ENCODE data around the gene COG6.
A peak's percentile ranks its signal among the peaks of the same experiment; 100 is the strongest.

The COG6 gene

DNA sequence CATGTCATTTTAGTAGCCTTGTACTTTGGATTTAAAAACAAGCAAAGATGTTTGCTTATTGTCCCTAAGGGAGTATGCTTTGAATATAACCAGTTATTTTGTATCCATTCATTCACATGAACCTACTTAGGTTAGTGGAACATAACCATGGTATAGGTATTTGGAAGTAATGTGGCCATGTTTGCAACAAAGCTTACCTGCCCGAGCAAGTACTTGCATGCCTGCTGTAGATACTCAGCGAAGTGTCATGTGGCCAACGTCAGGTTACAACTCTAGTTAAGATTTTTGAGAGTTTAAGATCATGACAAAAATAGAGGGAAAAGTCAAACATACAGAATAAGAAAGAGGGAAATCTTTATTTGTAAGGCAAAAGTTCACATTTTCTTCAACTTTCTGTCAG lies 57.2 kb downstream of the COG6 start:
- ChIA-PET POLR2A (ENCODE audit: low non-redundant PET) (interaction anchor here (0.6 kb wide), 1 partner anchor 42 kb away, joined by 5 read pairs; no protein-coding TSS in a partner anchor), CTCF (no interaction called here)
- H3K27ac ChIP-seq = no peak overlapping the region
- TF ChIP-seq, protein P1, sequence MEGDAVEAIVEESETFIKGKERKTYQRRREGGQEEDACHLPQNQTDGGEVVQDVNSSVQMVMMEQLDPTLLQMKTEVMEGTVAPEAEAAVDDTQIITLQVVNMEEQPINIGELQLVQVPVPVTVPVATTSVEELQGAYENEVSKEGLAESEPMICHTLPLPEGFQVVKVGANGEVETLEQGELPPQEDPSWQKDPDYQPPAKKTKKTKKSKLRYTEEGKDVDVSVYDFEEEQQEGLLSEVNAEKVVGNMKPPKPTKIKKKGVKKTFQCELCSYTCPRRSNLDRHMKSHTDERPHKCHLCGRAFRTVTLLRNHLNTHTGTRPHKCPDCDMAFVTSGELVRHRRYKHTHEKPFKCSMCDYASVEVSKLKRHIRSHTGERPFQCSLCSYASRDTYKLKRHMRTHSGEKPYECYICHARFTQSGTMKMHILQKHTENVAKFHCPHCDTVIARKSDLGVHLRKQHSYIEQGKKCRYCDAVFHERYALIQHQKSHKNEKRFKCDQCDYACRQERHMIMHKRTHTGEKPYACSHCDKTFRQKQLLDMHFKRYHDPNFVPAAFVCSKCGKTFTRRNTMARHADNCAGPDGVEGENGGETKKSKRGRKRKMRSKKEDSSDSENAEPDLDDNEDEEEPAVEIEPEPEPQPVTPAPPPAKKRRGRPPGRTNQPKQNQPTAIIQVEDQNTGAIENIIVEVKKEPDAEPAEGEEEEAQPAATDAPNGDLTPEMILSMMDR (conservative IDR thresholded peaks at IDR 0.05; ENCODE audit: low read depth) = no peak
- DNase-seq (ENCODE audit: low spot score) = peak; percentile 64

DNA sequence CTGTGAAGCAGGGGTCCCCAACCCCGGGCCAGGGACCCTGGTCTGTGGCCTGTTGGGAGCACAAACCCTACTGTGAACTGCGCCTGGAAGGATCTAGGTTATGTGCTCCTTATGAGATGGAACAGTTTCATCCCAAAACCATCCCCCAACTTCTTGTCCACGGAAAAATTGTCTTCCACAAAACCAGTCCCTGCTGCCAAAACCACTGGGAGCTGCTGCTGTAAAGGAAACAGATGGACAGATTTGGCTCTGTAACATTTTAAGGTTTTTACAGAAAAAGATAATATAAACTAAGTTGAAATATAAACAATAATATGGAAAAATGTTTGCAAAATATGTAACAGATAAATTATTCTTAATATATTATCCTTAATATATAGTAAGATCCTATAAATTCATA lies 73.7 kb downstream of the COG6 start:
- CTCF ChIA-PET = interaction anchor here (0.6 kb wide), 1 partner anchor 1096 kb away, joined by 7 read pairs; no protein-coding TSS in a partner anchor
- TF ChIP-seq, protein P1 (conservative IDR thresholded peaks at IDR 0.05; ENCODE audit: low read depth) = no peak
- POLR2A ChIA-PET (ENCODE audit: low non-redundant PET) = no interaction called here
- no peak overlapping the region for H3K27ac ChIP-seq
- DNase-seq (ENCODE audit: low spot score) = no peak

DNA sequence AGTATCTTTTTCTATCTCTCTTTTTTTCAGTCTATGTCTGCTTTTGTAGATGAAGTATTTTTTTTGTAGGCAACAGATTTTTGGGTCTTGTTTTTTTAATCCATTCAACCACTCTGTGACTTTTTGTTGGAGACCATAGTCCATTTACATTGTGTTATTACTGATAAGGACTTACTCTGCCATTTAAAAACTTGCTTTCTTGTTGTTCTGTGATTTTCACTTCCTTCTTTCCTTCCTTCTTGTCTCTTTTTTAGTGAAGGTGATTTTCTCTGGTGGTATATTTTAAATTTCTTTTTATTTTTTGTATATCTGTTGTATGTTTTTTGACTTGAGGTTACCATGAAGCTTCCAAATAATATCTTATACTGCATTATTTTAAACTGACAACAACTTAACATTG lies 79.5 kb downstream of the COG6 start:
- TF ChIP-seq, protein P1 (conservative IDR thresholded peaks at IDR 0.05; ENCODE audit: low read depth) = no peak
- POLR2A ChIA-PET (ENCODE audit: low non-redundant PET) = no interaction called here
- no peak overlapping the region for H3K27ac ChIP-seq
- CTCF ChIA-PET = interaction anchor here (0.7 to 0.8 kb wide), 2 partner anchors 9 to 769 kb away, joined by 3 to 4 read pairs; no protein-coding TSS in a partner anchor
- no peak for DNase-seq (ENCODE audit: low spot score)

DNA sequence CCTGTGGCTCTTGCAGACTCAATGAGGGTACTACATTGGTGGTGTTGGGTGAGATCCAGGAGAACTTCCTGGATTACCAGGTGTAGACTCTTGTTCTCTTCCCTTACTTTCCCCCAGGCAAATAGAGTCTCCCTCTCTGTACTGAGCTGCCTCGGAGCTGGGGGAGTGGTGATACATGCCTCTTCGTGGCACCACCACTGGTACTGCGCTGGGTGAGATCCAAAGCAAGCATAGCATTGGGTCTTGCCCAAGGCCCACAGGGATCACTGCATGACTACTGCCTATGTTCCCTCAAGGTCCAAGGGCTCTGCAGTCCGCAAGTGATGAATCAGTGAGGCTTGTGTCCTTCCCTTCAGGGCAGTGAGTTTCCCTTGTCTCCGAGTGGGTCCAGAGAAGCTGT lies 81.6 kb downstream of the COG6 start:
- DNase-seq (ENCODE audit: low spot score) = no peak
- ChIA-PET POLR2A (ENCODE audit: low non-redundant PET) (no interaction called here), CTCF (no interaction called here)
- H3K27ac ChIP-seq = no peak overlapping the region
- TF ChIP-seq, protein P1 (conservative IDR thresholded peaks at IDR 0.05; ENCODE audit: low read depth) = no peak

DNA sequence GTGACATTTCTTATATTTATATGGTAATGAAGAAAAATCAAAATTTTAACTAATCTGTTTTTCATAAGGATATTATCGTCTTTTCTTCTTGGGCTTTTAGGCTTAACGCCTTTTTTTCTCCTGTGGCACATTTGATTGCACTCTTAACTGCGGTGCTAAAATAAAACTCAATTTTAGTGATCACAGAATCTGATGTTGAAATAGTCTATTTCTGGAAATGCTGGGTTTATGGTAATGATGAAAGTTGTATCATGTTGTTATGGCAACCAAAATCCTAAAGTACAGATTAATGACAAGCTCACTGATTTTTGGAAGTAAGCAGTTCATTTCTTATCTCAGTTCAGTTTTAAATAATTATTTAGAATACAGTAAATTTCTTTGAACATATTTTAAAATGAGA lies 85.3 kb downstream of the COG6 start:
- ChIA-PET CTCF (no interaction called here), POLR2A (ENCODE audit: low non-redundant PET) (no interaction called here)
- TF ChIP-seq, protein P1 (conservative IDR thresholded peaks at IDR 0.05; ENCODE audit: low read depth) = no peak
- H3K27ac ChIP-seq = no peak overlapping the region
- no peak for DNase-seq (ENCODE audit: low spot score)

DNA sequence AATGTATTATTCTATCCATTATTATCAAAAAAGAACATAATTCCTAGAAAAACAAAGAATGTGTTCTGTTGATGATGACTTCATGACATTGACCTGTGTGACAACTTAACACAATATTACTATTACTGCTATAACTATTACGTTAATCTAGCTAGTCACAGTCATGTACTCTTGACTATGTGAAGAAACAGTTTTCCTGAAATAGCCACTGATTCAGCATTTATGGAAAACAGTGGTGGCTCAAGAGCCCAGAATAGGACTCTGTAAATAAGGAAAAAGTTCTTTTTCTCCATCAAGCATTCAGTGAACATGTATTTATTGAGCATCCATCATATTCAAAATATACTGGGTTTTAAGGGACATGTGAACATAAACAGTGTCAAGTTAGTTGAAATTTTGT lies 93.5 kb downstream of the COG6 start:
- CTCF ChIA-PET = no interaction called here
- POLR2A ChIA-PET (ENCODE audit: low non-redundant PET) = no interaction called here
- TF ChIP-seq, protein P1 (conservative IDR thresholded peaks at IDR 0.05; ENCODE audit: low read depth) = no peak
- DNase-seq (ENCODE audit: low spot score) = no peak
- H3K27ac ChIP-seq = no peak overlapping the region

DNA sequence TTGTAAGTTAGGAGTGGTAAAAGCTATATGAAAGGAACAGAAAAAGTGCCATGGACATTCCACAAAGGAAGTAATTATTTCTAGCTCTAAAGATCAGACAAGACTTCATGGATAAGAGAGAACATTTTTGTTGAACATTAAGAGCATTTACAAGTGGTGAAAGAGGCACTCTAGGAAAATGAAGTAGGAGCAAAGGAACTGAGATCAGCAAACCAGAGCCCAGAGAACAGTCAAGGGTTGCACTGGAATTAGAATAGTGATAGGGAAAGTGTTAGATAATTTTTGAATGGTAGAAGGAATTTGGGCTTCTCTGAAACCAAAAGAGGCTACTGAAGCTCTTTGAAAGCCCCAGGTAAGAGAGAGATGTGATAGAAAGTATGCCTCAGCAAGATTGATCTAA lies 94.1 kb downstream of the COG6 start:
- ChIA-PET CTCF (no interaction called here), POLR2A (ENCODE audit: low non-redundant PET) (no interaction called here)
- H3K27ac ChIP-seq = no peak overlapping the region
- TF ChIP-seq, protein P1 (conservative IDR thresholded peaks at IDR 0.05; ENCODE audit: low read depth) = no peak
- no peak for DNase-seq (ENCODE audit: low spot score)
